KMS-11 (cell line): ENCODE data around the gene IRF2BP1.

Experiments
- H2AFZ ChIP-seq: fragments of 200-600 bp; sonication (generic); 2 replicates; pipeline ENCODE4 v1.6.1; 2016; ENCODE audit warnings: antibody characterized with exemption, mixed run types, low read depth
- H3K27ac ChIP-seq: fragments of 200-600 bp; sonication (generic); 2 replicates; pipeline ENCODE4 v1.6.1; 2016; ENCODE audit warnings: mild to moderate bottlenecking, mixed run types
- H3K27me3 ChIP-seq: fragments of 200-600 bp; sonication (generic); 2 replicates; pipeline ENCODE4 v1.6.1; 2017; ENCODE audit warnings: mild to moderate bottlenecking, low read depth, mixed run types, moderate library complexity; ENCODE audit not compliant: insufficient read depth
- H3K36me3 ChIP-seq: fragments of 200-600 bp; sonication (generic); 2 replicates; pipeline ENCODE4 v1.6.1; 2017; ENCODE audit warnings: mild to moderate bottlenecking, mixed run types; ENCODE audit not compliant: insufficient read depth
- H3K4me1 ChIP-seq: fragments of 200-600 bp; sonication (generic); 2 replicates; pipeline ENCODE4 v1.6.1; 2016; ENCODE audit warnings: mild to moderate bottlenecking, low read depth, mixed run types; ENCODE audit not compliant: poor library complexity, severe bottlenecking
- H3K4me2 ChIP-seq: fragments of 200-600 bp; sonication (generic); 2 replicates; pipeline ENCODE4 v1.7.0; 2016; ENCODE audit warnings: mild to moderate bottlenecking, mixed run types
- H3K4me3 ChIP-seq: fragments of 200-600 bp; sonication (generic); IDR thresholded peaks from 2 replicates; pipeline ENCODE4 v1.6.1; 2017; ENCODE audit warnings: low read depth, low read length, mixed read lengths; ENCODE audit not compliant: insufficient read depth
- H3K79me2 ChIP-seq: fragments of 200-600 bp; sonication (generic); 2 replicates; pipeline ENCODE4 v1.6.1; 2016; ENCODE audit warnings: low read depth, mixed run types; ENCODE audit not compliant: insufficient read depth
- H3K9ac ChIP-seq: fragments of 200-600 bp; sonication (generic); 2 replicates; pipeline ENCODE4 v1.6.1; 2016; ENCODE audit warnings: mild to moderate bottlenecking, mixed run types
- H4K20me1 ChIP-seq: fragments of 200-600 bp; sonication (generic); 2 replicates; pipeline ENCODE4 v1.6.1; 2016; ENCODE audit warnings: mild to moderate bottlenecking, mixed run types; ENCODE audit not compliant: insufficient read depth
- TF ChIP-seq, protein P1 (sequence below): fragments of 200-600 bp; sonication (generic); conservative IDR thresholded peaks from 2 replicates; pipeline ENCODE4 v1.6.1; 2017; ENCODE audit warnings: low read depth, mild to moderate bottlenecking, antibody characterized with exemption, low read length, moderate library complexity, mixed read lengths

The IRF2BP1 gene

DNA sequence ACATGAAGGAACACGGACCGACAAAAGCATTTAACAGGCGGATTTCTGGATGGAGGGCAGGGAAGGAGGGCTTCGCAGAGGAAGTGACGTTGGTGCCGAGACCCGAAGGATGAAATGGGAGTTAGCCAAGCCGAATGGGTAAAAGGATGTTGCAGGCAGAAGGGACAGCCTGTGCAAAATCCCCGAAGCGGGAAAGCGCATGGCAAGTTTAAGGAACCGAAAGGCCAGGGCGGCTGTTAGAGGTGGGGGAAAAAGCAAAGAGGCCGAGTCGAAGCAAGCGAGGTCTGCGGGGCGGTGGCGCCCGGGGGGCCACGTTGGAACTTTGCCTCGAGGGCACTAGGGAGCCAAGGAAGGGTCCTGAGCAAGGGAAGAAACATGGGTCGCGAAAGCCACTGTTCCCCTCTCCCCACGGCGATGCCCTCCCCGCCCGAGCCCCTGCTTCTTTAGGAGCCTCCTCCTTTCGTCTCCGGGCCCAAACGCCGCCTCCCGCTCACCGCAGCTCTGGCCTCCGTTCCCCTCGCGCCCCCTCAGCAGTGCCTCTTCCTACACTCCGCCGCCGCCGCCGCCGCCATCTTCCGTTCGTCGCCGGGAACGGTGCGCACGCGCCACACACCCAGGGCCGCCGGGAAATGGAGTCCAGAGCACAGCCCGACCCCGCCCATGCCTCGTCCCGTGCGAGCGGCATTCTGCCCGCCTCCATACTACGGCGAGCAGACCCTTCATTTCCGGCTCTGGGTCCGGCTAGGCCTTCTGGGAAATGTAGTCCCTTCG is 23.2 kb downstream of the IRF2BP1 start, which contains the start of gene SYMPK:
SYMPK (minus strand) TSS at position 584 of the 771 bp plus-strand sequence. CDS start 8,652 bp downstream, outside the sequence.
- Histone ChIP-seq H3K4me1 (peaks cover 21% of the 10 kb centered on the region), H3K27me3 (peaks cover 41% of the 10 kb centered on the region), H3K4me2 (peak within 1 kb of the TSS; percentile 81), H3K79me2 (peaks cover 36% of the 10 kb centered on the region; the same call in 1 of the 2 replicates), H4K20me1 (no peaks in the 10 kb centered on the region), H3K36me3 (no peaks in the 10 kb centered on the region; the same call in 1 of the 2 replicates), H2AFZ (peak within 1 kb of the TSS; percentile 98), H3K27ac (peak within 1 kb of the TSS; percentile 62), H3K4me3 (no peak within 1 kb of the TSS), H3K9ac (peak within 1 kb of the TSS; percentile 86)
- TF ChIP-seq, protein P1, sequence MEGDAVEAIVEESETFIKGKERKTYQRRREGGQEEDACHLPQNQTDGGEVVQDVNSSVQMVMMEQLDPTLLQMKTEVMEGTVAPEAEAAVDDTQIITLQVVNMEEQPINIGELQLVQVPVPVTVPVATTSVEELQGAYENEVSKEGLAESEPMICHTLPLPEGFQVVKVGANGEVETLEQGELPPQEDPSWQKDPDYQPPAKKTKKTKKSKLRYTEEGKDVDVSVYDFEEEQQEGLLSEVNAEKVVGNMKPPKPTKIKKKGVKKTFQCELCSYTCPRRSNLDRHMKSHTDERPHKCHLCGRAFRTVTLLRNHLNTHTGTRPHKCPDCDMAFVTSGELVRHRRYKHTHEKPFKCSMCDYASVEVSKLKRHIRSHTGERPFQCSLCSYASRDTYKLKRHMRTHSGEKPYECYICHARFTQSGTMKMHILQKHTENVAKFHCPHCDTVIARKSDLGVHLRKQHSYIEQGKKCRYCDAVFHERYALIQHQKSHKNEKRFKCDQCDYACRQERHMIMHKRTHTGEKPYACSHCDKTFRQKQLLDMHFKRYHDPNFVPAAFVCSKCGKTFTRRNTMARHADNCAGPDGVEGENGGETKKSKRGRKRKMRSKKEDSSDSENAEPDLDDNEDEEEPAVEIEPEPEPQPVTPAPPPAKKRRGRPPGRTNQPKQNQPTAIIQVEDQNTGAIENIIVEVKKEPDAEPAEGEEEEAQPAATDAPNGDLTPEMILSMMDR = no peak

DNA sequence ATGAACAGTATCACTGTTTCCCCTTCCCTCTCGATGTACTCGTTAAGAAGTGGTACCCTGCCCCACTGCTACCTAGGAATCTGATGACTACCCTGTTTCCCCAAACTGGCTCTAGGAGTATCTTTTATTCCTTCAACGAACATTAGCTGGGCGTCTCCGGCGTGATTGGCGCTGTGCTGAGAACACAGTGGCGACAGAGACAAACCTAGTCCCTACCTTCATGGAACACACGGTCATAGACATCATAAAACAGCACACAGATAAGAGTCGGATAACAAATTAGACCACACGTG is 23.7 kb downstream of the IRF2BP1 start:
- Histone ChIP-seq H4K20me1 (no peaks in the 10 kb centered on the region), H3K9ac (peak overlapping the region; percentile 86), H3K79me2 (peaks cover 36% of the 10 kb centered on the region; the same call in 1 of the 2 replicates), H3K4me1 (peaks cover 21% of the 10 kb centered on the region), H3K36me3 (no peaks in the 10 kb centered on the region; the same call in 1 of the 2 replicates), H3K27ac (peak overlapping the region; percentile 62), H3K4me3 (no peak overlapping the region), H3K4me2 (peak overlapping the region; percentile 74), H2AFZ (peak overlapping the region; percentile 54), H3K27me3 (peaks cover 39% of the 10 kb centered on the region)
- TF ChIP-seq, protein P1 = no peak

DNA sequence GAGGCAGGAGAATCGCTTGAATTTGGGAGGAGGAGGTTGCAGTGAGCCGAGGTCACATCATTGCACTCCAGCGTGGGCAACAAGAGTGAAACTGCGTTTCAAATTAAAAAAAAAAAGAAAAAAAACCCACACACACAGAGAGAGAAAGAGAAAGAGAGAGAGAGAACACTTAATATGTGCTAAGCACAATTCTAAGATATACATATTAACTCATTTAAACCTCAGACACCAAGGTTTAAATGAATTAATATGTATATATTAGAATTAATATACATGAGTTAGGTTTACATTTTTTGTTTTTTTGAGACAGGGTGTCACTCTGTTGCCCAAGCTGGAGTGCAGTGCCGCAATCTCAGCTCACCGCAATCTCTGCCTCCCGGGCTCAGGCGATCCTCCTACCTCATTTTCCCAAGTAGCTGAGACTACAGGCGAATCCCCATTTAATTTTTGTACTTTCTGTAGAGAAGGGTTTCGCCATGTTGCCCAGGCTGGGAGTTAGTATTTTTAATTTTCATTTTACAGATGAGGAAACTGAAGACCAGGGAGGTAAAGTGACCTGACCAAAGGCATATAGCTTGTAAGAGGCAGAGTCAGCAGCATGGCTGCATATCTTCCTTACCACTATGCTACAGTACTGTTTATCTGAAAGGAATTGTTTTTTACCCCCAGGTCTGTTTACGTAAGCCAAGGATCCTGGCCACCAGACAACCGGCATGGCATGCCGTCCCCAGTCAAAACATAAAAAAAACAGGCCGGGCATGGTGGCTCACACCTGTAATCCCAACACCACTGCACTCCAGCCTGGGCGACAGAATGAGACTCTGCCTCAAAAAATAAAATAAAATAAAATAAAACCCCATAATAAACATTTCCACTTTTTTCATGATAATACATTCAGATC is 25.3 kb downstream of the IRF2BP1 start:
- Histone ChIP-seq H3K4me3 (no peak overlapping the region), H3K9ac (no peak overlapping the region), H3K27me3 (peaks cover 23% of the 10 kb centered on the region), H3K36me3 (no peaks in the 10 kb centered on the region; the same call in 1 of the 2 replicates), H3K4me2 (peak overlapping the region; percentile 74; the same call in 1 of the 2 replicates), H2AFZ (no peak overlapping the region), H4K20me1 (no peaks in the 10 kb centered on the region), H3K79me2 (peaks cover 36% of the 10 kb centered on the region; the same call in 1 of the 2 replicates), H3K4me1 (peaks cover 21% of the 10 kb centered on the region), H3K27ac (no peak overlapping the region)
- TF ChIP-seq, protein P1 = no peak

DNA sequence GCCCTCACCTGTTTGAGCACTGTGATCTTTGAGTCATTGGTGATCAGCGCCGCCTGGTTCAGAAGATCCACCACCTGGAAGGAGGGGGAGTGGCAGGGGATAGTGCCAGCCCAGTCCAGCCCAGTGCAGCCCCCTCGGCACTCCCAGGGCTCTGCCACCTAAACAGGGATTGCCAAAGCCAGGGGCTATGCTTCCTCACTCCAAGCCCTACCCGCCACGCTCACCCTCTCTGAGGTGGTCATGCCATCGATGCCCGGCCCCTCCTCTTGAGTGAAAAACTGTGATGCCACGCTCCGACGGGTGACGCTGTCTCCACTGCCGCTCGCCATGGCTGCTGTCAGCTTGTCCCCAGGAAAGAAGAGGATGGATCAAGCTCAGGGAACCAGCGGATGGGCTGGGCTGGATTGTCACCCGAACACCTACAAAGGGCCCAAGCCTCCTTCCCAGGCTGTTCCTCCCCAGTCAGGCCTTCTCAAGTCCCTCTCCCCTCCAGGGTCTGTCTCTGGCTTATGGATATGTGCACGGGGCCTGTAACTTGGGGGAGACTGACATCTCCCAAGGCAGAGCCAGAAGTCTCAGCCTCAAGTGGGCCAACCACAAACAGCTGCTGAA is 31.7 kb downstream of the IRF2BP1 start:
- peaks cover 5% of the 10 kb centered on the region; the same call in 1 of the 2 replicates for H3K79me2 ChIP-seq
- peaks cover 4% of the 10 kb centered on the region; the same call in 1 of the 2 replicates for H4K20me1 ChIP-seq
- H3K27me3 ChIP-seq = no peaks in the 10 kb centered on the region
- no peaks in the 10 kb centered on the region for H3K4me1 ChIP-seq
- TF ChIP-seq, protein P1 = no peak
- no peak overlapping the region for H3K4me3 ChIP-seq
- H3K4me2 ChIP-seq = no peak overlapping the region
- H3K9ac ChIP-seq = no peak overlapping the region
- no peak overlapping the region for H2AFZ ChIP-seq
- no peak overlapping the region for H3K27ac ChIP-seq
- no peaks in the 10 kb centered on the region; the same call in 1 of the 2 replicates for H3K36me3 ChIP-seq
